Germinal center (tissue), 1 donor: ENCODE measurements around the gene SLC46A1.

ENCODE experiments used
- DNase-seq: peaks from one replicate; pipeline ENCODE4 v3.0.0; 2012; ENCODE audit warnings: mixed read lengths, low spot score

The SLC46A1 gene

GRCh38 chr17:28404007-28404406 is 2.0 kb downstream of the SLC46A1 start:
- DNase-seq = no peak

- DNase-seq = no peak
Measured at GRCh38 chr17:28402844-28403243, 3.2 kb downstream of the SLC46A1 start.

GRCh38 chr17:28402224-28402630 is 3.8 kb downstream of the SLC46A1 start:
- no peak for DNase-seq

GRCh38 chr17:28399808-28400207 is 6.2 kb downstream of the SLC46A1 start:
- DNase-seq = no peak

- no peak for DNase-seq
Measured at GRCh38 chr17:28398280-28398981, 7.6 kb downstream of the SLC46A1 start.

GRCh38 chr17:28397687-28398279 is 8.2 kb downstream of the SLC46A1 start:
- DNase-seq = no peak

GRCh38 chr17:28397275-28397674 is 8.7 kb downstream of the SLC46A1 start:
- no peak for DNase-seq

GRCh38 chr17:28396635-28397239 is 9.3 kb downstream of the SLC46A1 start:
- no peak for DNase-seq

- no peak for DNase-seq
Measured at GRCh38 chr17:28395968-28396367, 10.0 kb downstream of the SLC46A1 start.

- no peak for DNase-seq
Measured at GRCh38 chr17:28395426-28395825, 10.6 kb downstream of the SLC46A1 start.

GRCh38 chr17:28394337-28395116 is 11.5 kb downstream of the SLC46A1 start:
- DNase-seq = no peak

- DNase-seq = no peak
Measured at GRCh38 chr17:28392491-28392890, 13.5 kb downstream of the SLC46A1 start.

- DNase-seq = no peak
Measured at GRCh38 chr17:28391401-28391800, 14.6 kb downstream of the SLC46A1 start.

GRCh38 chr17:28390984-28391383 is 15.0 kb downstream of the SLC46A1 start:
- no peak for DNase-seq

- no peak for DNase-seq
Measured at GRCh38 chr17:28390563-28390962, 15.4 kb downstream of the SLC46A1 start.

GRCh38 chr17:28390141-28390540 is 15.9 kb downstream of the SLC46A1 start:
- DNase-seq = no peak

GRCh38 chr17:28388106-28388505 is 17.9 kb downstream of the SLC46A1 start:
- DNase-seq = no peak

- DNase-seq = no peak
Measured at GRCh38 chr17:28386391-28386790, 19.6 kb downstream of the SLC46A1 start.

- DNase-seq = no peak
Measured at GRCh38 chr17:28385406-28385805, 20.6 kb downstream of the SLC46A1 start.

GRCh38 chr17:28385037-28385400 is 21.0 kb downstream of the SLC46A1 start:
- no peak for DNase-seq

GRCh38 chr17:28384281-28385036 is 21.6 kb downstream of the SLC46A1 start:
- peak; percentile 33 for DNase-seq
